SKM-1 (cell line): ENCODE data around the gene SPDEF.
A peak's percentile ranks its signal among the peaks of the same experiment; 100 is the strongest.

Experiments used
- DNase-seq: peaks from one replicate; lab custom pipeline; 2025; ENCODE audit not compliant: unreplicated experiment; lab: John Stamatoyannopoulos, UW

Gene SPDEF

DNA sequence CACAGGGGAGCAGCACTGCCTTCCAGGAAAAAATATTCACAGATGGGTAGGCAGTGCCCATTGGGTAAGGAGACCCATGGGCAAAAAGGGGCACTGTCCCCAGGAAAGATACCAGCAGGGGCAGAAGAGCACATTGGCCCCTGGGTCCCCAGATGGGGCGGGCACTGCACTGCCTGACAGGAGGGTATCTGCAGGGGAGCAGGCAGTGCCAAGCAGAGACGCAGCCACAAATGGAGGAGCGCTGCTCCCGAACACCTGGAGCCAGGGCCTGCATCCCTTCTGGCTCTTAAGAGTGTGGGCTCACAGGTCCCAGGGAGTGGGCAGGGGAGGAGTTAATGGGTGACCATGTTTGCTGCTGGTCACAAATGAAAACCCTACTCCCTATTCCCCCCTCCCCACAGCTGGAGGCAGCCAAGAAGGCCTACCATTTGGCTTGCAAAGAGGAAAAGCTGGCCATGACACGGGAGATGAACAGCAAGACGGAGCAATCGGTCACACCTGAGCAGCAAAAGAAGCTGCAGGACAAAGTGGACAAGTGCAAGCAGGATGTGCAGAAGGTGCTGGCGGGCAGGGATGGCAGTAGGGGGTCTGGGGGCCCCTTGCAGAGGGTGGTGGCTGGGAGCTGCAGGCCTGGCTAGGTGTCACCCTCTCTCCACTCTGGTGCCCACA lies 27.0 kb downstream of the SPDEF start:
- DNase-seq = no peak

DNA sequence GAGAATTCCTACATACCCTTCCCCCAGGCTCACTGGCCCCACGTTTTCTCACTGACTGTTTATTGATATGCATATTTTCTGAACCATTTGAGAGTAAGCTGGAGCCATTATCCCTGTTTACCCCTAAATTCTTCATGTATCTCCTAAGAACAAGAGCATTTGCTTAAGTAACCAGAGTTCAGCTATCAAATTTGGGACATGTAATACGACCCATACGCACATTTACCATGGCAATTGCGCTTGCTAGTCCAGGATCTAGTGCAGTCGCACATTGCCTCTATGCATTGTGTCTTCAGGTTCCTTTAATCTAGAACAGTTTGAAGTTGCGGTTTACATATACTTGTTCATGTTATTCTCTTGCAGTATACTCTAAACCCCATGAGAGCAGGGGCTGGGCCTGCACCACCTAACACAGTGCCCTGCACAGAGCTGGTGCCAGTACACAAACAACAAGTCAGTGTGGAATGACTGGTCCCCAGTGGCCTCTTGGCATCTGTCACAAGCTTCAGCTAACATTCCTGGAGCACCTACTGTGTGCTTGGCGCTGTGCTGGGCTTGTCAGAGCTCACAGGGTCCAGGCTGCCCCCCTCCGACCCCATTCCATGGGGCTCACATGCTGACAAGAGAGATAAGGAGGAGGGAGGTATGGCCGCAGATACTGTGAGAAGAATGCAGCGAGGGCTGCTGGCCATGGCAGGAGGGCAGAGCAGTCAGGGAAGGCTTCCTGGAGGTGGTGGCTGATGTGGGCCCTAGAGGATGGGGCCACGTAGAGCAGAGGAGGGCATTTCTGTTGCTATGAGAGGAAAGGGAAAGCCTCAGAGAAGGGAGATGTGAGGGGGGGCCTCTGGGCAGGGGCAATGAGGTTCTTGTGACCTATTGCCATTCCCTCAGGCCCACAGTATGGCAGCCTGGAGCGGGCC lies 28.1 kb downstream of the SPDEF start:
- DNase-seq = no peak

DNA sequence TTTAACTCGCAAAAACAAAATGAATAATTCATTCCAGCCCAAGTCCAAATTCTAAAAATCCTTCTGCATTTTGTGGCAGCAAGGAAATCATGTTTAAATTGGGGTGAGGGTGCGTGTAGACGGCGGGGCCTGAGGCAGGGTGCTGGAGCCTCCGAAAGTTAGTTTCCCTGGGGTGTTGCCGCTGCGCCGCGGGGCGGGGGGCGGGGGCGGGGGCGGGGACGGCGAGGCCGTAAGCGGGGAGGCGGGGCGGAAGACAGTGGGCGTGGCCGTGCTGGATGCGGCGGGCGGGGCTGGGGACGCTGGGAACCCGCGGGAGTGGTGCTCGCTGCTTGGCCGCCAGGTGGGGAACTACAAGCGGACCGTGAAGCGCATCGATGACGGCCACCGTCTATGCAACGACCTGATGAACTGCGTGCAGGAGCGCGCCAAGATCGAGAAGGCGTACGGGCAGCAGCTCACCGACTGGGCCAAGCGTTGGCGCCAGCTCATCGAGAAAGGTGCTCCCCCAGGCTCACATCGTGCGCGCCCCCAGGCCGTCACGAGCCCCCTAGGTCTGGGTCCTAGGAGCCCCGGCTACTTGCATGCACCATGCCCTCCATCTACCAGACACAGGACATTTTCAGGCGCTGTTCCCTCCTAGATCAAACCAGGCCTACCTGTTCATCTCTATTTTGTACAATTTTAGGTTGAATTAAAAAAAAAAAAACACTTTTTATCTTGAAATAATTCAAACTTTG lies 29.0 kb downstream of the SPDEF start:
- DNase-seq = peak; percentile 83

DNA sequence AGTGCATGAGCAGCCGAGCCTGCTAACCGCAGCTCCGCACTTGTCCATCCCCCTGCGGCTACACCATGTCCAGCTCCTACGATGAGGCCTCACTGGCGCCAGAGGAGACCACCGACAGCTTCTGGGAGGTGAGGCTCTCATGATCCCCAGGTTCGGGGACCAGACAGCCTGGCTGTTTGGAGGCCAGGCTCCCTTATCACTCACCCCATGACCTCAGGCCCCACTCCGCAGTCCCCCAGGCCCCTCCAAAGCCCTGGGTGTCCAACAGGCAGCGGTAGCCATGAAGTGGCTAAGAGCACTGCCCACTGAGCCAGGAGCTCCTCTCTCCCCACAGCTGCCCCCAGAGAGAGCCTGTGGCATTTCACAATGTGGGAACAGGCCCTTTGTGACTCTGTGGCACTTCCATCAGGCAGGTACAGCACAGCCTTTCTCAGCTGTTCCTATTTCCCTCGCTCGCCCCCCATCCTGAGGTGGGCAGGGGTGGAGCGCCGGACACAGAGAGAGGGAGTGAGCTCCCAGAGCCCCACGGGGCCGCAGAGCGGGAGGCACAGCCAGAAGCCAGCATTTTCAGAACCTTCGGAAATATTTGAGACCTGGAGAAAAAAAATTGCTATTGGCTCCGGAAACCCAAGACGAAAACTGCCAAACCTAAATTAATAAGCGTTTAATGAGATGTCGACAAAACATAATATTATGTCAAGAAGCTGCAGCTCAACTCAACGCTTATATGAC lies 29.7 kb downstream of the SPDEF start:
- DNase-seq = no peak

DNA sequence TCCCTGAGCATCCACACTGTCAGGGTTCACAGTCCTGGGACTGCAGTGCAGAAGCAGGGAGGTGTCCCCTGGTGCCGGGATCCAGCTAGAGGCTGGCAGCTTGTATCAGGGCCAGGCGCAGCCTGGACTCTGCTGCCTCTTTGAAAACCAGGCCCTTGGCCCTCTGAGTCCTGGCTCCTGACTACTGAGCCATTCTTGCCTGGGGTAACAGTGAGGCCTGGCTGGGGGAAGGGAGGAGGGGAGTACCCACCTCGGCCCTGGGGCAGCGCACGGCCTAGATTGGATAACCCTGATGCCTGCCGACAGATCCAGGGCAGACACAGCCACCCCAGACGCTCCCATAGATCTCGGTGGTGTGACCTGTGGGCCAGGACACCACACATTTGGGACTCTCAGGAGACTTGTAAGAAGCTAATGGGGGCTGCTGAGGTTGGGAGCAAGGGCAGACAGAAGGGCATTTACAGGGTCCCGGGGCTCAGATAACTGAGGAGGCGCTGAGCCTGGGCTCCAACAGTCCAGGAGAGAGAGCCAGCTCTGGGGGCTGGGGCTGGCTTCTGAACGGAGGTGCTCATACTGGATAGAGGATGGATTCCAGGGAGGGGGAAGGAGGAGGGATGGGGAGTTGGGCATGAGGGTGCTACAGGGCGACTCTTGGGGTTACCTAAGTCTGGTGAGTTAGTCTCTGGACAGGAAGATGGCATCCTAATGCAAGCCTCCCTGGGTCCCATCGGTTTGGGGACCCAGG lies 30.5 kb downstream of the SPDEF start:
- DNase-seq = no peak

DNA sequence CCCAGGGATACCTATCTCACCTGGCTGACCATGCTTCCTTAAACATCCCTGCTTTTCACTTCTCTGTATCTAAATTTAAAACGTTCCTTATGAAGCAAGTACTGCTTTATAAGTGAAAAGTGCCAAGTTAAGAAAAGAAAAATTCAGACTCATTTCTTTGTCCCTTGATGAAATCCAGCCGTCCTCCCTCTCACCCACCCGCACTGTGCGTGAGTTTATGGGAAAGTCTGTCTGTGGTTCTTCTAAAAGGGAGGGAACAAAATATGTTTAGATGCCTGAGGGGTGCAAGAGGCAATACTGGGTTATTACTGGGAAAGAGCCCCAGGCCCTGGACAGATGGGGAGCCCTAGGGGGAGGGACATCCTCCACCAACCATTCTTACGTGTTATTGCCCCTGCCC lies 31.2 kb downstream of the SPDEF start:
- DNase-seq = no peak

DNA sequence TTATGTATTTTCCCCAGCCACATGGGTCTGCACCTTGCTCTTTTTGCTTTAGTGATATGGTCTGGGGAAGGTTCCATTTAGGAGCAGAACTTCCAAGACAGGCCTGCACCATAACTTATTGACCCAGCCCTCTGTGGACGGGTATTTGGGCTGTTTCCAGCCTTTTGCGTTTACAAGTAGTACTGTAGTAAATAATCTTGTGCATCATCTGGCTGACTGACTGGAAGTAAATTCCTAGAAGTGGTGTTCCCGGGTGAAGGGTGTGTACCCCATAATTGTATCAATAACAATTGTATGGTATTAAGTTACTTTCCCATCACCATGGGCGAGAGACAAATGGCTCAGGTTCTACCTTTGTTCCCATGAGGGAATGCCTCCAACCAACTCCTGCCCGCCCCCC lies 31.6 kb downstream of the SPDEF start:
- no peak for DNase-seq

DNA sequence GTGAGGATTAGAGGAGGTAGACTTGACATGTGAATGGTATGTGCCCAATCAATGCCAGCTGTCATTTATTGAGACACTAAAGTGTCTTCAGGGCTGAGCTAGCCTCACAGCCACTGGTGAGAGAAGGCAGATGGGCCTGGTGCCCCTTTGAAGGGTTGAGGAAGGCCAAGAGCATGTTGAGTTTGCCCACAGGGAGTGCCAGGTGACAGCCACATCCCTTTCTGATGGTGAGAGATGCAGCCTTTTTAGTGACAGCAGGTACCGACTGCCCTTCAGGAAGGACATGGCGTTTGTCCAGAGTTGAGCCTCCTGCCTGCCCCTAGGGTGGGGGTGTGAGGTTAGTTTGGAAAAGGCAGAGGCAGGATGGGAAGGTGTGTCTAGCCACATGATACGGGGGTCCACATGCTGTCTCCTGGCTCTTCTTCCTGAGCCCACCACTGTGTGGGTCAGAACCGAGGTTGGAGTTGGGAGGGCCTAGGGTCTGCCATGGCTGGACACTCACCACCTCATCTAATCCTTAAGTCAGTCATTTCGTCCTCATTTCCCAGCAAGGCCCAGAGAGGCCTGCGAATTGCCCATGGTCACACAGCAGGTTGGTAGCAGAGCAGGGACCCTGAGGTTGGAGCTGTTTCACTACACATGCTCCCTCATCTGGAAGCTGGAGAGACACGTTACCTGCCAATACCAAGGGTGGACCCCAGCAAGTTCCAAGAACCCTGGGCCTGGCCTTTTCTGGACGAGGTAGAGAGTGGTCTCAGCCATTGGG lies 32.5 kb downstream of the SPDEF start:
- no peak for DNase-seq

DNA sequence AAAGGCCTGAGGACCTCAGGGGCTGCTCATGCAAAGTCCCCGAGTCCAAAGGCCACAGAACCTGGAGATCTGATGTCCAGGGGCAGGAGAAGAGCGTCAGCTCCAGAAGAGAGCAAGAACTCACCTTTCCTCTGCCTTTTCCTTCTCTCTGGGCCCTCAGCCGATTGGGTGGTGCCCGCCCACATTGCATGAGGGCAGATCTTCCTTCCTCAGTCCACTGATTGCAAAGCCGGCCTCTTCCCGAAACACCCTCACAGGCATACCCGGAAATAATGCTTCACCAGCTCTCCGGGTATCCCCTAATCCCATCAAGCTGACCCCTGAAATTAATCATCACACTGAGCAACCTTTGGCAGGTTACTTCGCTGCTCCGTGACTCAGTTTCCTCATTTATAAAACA lies 33.4 kb downstream of the SPDEF start:
- no peak for DNase-seq

DNA sequence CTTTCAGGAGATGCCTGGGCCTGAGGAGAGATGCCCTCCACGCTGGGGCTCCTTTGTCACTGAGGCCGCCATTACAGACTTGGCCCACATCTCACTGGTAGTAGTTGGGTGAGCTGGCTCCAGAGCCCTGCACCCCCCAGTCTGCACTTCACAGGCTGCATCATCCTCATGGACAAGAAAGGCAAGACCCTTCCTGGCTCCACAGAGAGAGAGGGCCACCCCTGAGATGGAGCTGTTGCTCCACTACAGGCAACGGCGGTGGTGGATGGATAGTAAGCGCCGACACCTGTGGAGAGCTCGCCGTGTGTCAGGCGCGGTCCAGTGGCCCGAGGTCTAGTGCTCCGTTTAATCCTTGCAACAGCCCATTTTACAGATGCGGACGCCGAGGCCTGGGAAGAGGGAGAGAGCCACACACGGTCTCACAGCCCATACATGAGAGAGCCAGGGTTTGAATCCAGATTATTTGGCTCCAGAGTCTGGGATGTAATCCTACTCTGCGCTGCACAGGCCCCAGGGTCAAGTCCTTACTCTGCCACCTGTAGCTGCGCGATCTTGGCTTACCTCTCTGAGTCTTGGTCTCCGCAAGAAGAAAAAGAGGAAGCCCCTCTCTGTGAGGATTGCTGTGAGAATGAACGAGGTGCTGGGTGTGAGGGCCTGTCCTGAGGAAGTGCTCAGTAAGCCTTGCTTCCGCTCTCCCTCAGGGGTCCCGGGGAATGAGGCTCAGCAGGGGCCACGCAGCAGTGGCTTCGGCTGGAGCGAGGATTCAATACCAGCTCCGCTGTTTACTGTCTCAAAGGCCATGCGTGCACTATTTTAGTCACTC lies 34.5 kb downstream of the SPDEF start:
- no peak for DNase-seq

DNA sequence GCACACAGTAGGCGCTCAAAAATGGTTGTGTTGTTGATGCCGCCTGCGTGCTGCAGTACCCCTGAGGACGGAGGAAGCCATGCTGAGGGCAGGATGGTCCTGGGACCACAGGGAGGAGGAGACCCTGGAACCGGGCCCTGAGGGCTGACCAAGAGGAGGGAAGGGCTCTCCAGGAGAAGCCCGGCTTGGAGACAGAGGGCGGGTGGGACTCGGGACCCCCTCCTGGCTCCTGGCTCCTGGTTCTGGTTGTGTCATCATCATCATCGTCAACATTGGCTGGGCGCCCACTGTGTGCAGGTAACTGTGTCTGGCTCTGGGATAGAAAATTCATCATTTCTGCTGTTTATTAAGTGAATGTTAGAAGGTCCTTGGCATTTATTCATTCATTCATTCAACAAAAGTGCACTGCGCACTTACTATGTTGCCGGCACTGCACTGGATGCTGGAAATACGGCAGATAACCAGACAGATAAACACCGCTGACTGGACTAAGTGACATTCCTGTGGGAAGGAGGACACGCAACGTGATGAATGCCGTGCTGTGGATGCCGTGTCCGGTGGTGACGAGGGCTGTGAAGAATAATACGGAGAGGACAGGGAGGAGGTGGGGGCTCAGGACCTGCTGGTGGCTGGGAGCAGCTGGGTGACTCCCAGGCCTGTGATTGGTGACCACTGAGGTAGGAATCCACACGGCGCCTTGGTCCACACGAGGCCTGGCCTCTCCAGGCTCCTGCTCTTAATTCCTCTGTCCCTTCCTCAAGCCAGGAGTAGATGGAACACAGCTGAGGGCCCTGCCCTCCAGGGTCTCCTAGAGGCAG lies 35.3 kb downstream of the SPDEF start:
- DNase-seq = no peak

DNA sequence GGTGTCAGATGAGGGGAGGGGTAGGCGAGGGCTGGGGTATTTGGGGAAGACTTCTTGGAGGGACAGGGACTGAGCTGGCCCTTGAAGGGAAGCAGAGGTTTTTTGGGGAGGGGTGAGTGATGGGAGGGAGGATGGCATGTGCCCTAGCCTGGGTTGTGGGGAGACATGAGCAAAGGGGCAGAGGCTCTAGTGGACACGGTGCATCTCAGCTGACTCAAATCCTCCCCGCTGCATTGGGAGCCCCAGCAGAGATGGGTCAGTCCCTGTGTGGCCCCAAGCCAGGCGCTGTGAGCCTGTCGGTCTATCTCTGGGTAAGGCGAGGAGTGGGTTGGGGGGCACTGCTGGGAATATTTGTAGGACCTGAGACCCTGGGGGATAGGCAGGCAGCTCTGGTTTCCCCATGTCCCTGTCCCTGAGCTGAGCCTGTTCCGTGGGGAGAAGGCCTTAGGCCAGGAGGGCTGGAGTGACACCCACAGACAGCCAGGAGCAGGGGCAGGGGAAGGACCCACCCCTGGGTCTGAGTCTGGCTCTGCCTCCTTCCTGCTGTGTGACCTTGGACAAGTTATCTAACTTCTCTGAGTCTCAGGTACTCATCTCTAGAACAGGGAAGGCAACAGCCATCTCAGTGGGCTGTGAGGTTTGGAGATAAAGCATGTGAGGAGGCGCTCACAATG lies 36.0 kb downstream of the SPDEF start:
- no peak for DNase-seq

DNA sequence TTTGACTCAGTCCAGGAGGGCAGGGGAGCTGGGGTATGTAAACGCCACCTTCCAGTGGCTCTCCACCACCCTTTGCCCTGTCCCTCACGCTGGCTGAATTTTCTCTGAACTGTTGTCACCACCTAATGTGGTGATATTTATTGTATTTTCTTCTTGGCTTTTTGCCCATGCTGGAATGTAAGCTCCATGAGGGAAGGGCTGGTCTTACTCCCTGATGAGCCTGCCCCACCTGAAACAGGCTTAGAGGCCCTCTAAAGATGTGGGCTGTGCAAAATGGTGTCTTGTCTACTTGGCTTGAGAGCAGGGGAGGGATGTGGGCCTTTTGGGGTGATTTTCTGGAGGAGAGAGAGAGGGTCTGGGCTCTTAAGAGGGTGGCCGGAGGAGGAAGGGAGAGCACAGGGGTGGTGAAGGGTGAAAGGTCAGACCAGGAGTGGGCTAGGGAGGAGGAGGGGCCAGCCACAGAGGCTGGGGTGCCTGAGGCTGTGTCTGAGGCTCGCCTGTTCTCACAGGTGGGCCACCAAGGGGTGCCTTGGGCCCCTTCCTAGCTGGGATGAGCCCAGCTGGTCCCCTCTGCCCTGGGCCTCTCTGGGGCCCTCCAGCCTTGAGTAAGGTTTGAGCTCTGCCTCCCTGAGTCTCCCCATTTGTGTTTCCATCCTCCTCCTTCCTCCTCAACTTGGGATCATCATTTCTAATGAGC lies 37.3 kb downstream of the SPDEF start:
- DNase-seq = no peak

DNA sequence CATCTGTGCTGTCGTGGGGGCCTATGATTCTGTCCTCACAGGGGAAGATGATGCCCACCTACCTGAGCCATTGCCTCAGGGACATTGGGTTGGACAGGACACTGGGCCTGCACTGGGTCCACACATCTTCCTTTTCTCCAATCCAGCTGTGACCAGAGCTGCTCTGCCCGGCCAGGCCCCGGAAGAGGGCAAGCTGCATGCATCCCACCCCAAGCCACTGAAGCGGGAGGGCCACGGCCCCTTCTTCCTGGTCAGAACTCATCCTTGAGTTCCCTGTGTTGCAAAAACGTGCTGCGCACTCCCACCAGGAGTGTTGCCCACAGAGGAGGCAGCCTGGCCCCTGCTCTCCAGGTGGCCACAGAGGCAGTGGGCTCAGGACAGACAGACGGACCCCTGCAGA lies 38.2 kb downstream of the SPDEF start:
- no peak for DNase-seq

DNA sequence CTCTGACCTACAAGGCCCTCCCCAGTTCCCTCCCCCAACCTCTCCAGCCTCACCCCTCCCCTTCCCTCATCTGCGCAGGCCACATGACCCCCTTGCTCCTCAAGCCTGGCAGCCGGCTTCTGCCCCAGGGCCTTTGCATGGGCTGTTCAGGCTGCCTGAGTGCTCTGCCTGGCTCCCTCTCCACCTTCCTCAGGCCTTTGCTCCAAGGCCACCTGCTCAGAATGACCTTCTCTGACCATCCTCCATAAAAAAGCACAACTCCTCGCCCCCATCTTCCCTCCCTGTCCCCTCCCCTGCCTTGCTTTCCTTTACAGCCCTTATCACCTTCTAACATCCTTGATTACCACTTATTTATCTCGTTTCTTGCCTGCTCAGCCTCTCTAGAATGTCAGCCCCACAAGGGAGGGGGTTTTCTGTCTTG lies 38.7 kb downstream of the SPDEF start:
- DNase-seq = no peak

DNA sequence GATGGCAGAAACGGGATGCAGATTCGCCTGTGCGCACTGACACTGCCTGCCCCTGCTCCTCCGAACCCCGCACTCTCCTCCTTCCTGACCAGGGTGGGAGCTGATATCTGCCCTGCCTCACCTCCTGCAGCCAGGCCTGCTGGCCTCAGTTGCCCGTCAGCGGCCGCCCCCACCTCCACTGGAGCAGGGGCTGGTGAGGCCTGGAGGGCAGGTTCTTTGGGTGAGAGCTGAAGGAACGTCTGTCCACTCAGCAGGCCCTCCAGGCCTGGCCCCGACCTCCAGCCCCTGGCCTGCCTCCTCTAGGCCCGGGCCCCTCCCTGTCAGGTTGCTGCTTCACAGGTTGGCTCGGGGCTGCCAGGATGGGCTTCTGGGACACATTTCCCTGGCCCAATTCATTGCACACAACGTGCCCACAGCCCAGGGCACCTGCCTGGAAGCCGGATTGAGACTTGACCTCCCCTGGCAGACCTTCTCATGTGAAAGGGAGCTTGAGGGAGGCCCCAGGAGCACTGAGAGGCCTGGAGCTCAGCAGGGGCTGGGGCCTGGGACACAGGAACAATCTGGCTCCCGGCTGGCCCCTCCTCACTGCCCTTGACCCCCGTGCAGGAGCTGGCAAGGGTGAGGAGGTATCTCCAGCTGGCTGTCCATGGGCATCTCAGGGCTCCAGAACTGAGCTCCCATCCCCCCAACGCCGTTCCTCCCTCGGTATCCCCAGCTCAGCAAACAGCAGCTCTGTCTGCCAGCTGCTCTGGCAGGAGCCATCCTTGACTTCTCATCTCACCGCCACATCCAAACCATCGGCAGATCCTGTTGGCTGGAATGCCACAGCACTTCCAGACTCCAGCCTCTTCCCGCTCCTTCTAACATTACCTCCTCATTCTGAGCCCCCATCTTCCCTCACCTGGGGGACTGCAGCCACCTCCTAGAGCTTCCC lies 39.5 kb downstream of the SPDEF start:
- no peak for DNase-seq
